ENCODE data around the gene RARRES1.

RARRES1 gene

DNA sequence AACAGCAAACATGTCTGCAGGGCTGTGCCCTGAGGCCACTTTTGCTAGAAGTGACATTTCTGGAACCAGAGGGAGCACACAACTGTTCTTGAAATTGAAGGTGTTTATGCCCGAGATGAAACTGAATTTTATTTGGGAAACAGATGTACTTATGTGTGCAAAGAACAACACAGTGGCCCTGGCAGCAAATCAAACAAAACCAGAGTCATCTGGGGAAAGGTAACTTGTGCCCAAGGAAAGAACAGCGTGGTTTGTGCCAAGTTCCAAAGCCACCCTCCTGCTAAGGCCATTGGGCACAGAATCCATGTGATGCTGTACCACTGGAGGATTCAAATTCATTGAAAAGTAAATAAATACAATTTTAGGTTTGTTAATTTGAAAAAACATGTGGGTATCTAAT, 31.2 kb upstream of the RARRES1 start:
- DNase-seq = no peak

- DNase-seq = no peak
Measured at GRCh38 chr3:158762701-158763100, 30.4 kb upstream of the RARRES1 start.

- DNase-seq = no peak
Measured at GRCh38 chr3:158761350-158761749, 29.1 kb upstream of the RARRES1 start.

DNA sequence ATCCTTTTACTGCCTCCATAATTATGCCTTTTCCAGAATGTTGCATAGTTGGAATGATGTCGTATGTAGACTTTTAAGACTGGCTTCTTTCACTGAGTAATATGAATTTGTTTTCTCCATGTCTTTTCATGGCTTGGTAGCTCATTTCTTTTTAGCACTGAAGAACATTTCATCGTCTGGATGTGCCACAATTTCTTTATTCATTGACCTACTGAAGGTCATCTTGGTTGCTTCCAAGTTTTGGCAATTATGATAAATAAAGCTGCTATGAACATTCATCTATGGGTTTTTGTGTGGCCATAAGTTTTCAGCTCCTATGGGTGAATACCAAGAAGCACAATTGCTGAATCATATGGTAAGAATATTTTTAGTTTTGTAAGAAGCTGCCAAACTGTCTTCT, 23.2 kb upstream of the RARRES1 start:
- no peak for DNase-seq

GRCh38 chr3:158753854-158754253, 21.6 kb upstream of the RARRES1 start:
- no peak for DNase-seq

DNA sequence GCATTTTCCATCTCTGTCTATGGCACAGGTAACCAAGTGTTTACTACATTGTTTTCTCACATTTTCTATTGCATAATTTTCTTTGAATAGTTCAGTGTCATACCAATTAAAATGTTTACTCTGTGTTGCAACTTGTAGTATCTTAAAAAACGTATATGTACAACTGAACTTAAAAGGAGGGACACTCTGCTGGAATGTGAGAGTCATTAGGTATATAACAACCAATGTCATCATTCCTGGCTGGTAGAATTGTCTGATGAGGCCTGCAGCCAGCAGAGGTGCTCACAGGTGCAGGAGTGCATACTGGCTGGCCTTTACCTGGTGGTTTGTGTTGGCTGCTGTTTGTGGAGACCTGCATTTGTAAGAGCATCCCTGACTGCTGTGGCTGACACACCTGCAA, 19.1 kb upstream of the RARRES1 start:
- no peak for DNase-seq

- DNase-seq = no peak
Measured at GRCh38 chr3:158750016-158750415, 17.8 kb upstream of the RARRES1 start.

DNA sequence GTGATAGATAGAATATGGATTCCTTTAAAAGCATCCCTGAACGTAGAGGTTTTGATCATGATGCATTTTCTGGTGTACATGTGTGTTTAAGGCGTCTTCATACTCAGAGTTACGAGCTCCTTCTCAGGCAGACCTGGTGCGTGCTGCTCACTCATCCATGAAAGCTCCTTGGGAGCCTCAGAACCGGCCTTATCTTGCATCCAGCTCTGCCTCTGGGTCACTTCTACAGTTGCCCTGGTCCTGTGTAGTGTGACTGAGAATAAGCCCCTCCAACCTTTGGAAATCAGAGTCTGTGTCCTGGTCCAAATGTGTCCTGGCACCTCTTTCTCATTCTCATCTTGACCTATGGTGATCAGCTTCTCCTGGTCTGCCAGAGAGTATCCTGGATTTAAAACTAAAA, 17.3 kb upstream of the RARRES1 start:
- no peak for DNase-seq

GRCh38 chr3:158748237-158748828, 16.1 kb upstream of the RARRES1 start:
- DNase-seq = no peak

GRCh38 chr3:158747417-158747816, 15.2 kb upstream of the RARRES1 start:
- no peak for DNase-seq

DNA sequence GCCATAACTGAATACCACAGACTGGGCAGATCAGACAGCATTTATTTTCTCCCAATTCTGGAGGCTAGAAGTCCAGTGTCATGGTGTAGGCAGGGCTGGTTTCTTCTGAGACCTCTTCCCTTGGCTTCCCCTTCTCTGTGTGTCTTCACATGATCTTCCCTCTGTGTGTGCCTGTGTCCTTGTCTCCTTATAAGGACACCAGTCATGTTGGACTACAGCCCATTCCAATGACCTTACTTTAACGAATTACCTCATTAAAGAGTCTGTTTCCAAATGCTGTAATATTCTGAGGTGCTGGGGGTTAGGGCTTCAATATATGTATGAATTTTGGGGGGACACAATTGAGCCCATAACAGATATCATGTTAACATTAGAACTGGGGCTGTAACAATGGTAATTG, 13.3 kb upstream of the RARRES1 start:
- no peak for DNase-seq

DNA sequence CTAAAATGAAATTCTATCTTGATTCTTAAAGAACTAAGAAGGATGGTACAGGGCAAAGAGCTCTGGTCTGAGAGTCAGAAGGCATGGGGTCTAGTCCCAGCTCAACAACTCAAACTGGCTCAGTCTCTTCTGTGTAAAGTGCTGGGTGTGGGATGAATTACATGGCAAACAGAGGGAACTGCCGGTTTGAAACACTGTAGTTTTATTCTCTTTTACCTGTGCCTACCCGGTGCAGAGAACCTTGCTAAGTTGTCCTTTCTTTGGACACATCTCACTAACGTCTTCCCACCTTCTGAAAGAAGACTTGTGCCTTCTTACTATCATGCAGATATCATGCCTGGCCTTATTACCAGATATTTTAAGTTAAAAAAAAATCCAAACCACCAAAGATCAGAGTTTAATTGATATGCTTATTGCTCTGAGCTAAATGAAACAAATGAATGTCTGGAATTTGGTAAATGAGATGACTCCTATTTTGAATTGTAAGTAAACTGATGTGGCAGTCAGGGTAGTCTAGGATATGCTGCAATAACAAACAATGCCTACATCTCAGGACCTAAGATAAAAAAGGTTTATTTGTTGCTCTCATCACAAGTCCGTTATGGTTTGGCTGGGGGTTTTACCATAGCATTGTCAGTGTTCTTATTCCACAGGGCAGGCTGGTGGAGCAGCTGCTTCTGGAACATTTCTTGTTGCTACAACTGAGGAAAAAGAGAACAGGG, 12.5 kb upstream of the RARRES1 start:
- no peak for DNase-seq

- no peak for DNase-seq
Measured at GRCh38 chr3:158743664-158744566, 11.7 kb upstream of the RARRES1 start.

- DNase-seq = no peak
Measured at GRCh38 chr3:158742871-158743663, 10.8 kb upstream of the RARRES1 start.

DNA sequence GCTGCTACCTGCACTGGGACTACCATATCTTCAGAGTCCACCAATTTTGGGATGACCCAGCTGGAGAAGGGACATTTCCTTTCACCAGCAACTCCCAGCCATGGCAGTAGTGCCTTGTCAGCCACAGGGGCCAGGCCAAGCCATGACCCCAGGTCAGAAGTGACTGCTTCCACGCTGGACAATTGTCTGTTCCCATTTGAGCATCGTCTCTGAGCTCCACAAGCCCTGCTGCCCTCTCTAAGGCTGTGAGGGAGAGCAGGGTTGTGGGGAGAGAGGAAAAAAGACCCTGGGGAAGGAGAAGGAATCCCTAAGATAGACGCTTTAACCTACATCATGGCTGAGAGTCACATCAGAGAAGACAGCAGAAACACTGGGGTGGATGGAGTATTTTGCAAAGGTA, 7.4 kb upstream of the RARRES1 start:
- no peak for DNase-seq

- DNase-seq = no peak
Measured at GRCh38 chr3:158739078-158739477, 6.8 kb upstream of the RARRES1 start.

DNA sequence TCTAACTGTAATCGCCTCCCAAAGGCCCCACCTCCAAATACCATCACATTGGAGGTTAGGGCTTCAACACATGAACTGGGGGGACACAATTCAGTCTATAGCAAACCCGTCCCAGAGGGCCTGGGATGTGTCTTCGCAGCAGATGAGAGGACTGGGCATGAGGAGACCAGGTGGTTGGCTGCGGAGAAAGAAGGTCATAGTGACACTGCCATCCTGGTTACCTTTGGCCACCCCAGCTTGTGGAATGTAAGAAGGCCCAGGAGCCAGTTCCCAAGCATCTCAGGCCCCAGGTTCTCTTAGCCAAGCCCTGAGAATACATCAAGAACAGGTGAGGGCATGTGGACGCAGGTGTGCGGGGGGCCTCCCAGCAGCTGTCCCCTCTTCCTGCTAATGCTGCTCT, 6.4 kb upstream of the RARRES1 start:
- no peak for DNase-seq

DNA sequence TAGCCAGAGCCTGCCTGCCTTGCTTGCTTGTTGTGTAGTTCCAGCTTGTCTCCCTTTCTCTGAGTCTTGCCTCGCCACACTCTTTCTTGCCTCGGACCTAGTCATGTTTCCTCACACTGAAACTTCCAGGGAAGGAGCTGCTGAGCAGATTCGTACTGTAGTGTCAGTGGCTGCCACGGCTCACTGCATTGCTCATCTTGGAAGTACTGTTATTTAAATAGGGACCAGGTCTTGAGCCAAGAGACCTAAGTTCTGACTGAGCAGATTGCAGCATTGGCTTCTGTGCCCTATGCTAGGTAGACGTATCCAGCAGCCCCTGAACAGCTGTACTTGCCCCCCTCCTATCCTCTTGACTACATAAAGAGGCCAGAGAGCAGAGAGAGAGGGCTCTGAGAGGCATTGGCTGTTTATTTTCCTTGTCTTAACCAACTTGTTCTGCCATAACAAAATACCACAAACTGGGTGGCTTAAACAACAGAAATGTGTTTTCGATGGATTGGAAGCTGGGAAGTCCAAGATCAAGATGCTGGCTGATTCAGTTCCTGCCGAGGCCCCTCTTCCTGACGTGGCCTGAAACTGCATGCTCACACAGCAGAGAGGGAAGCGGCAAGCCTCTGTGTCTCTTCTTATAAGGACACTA, 5.8 kb upstream of the RARRES1 start:
- no peak for DNase-seq

GRCh38 chr3:158737410-158737809, 5.2 kb upstream of the RARRES1 start:
- DNase-seq = no peak

GRCh38 chr3:158735296-158736033, 3.2 kb upstream of the RARRES1 start:
- DNase-seq = no peak

DNA sequence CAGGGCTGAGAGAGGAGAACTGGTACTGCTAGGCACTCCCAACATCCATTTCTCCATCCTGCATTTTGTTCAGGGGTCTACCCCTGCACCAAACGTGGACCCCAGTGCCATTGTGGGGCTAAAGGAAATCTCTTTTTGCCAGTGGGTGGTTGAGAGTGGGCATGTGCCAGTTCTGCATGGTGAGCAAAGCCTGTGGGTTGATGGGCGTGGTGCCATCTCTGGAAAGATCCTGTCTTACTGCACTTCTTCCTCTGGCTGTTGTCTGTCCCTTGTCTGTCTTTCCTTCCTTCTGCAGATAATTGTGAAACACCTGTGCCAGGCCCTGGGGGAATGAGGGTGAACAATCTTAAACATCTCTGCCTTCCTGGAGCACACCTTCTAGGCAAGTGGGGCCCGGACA, 1.4 kb upstream of the RARRES1 start:
- no peak for DNase-seq

DNA sequence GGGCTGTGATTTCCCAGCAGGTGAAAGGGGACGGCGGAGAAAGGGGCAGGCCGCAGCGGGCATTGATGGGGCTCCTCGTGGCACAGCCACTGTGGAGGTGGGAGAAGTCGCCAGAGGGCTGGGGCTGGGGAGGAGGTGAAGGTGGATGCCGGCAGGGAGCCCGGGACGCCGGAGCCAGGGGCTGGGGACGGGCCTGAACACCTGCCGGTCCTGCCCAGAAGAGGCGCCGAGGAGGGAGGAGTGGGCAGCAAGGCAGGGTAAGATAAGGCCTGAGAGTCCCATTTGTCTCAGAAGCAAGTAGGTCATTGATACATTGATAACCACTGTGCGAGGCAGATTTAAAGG, 571 bp upstream of the RARRES1 start:
- no peak for DNase-seq

All from AML-193 (cell line).